Ovary (tissue), 9 donors: ENCODE results near the gene CCK. TPM values are rescaled to one million over a fixed set of nuclear protein-coding genes. Genes with fewer than 3 reads are reported as not detected.

Experiments
- DNase-seq, 5 donors: peaks; one replicate each; pipeline ENCODE4 v3.0.0-alpha.2; 2019 to 2020
- H3K27ac ChIP-seq, 2 donors: fragments of 200-600 bp; one replicate each; pipeline versions ENCODE4 v1.5.1 to v1.8.0; 2019 to 2022
- H3K27me3 ChIP-seq: fragments of 200-600 bp; one replicate; pipeline ENCODE4 v1.8.0; 2022
- H3K36me3 ChIP-seq: fragments of 200-600 bp; sonication (generic); one replicate; pipeline ENCODE4 v1.5.1; 2019
- H3K4me1 ChIP-seq: one replicate; pipeline ENCODE4 v1.8.1; 2013; ENCODE audit warnings: mild to moderate bottlenecking, moderate library complexity; ENCODE audit not compliant: insufficient read depth
- H3K4me3 ChIP-seq: fragments of 200-600 bp; sonication (generic); one replicate; pipeline ENCODE4 v1.5.1; 2017
- H3K9me3 ChIP-seq, 2 donors: fragments of 200-600 bp in 1 of 2; sonication (generic) in 1 of 2; one replicate each; pipeline versions ENCODE4 v1.5.1 to v1.8.1; 2013 to 2019; ENCODE audit warnings: mild to moderate bottlenecking in 1 of 2, moderate library complexity in 1 of 2
- EP300 ChIP-seq: sonication (generic); formaldehyde crosslinking; IDR thresholded peaks from one replicate; pipeline ENCODE4 v1.6.1; 2017; ENCODE audit warnings: antibody characterized with exemption
- POLR2A ChIP-seq: fragments of 450-650 bp; IDR thresholded peaks from one replicate; pipeline ENCODE4 v1.6.1; 2017; ENCODE audit warnings: antibody characterized with exemption, mild to moderate bottlenecking, moderate library complexity
- WGBS, 3 donors: extraction: QIAGEN DNeasy Blood & Tissue Kit in 1 of 3; methylation state at CpG; one replicate each; pipeline versions ENCODE4 v1.1.5 to v1.1.7; 2013 to 2017; 5-methylcytosine and 5-hydroxymethylcytosine counted together
- intact Hi-C, 4 donors: fragments of 100-400 bp; cut with DNase I; formaldehyde crosslinking; loops; one replicate each; pipeline versions ENCODE4 v1.11.0 to v1.15.1; 2022 to 2023
- polyA plus RNA-seq, 2 donors: library from polyadenylated mRNA; stranded (reverse); fragments of 200-250 nt in 1 of 2; fragments of 350-450 nt in 1 of 2; fragmentation: Illumina TruSeq in 1 of 2; extraction: RNeasy Lipid Tissue Mini Kit (QIAGEN cat#74804) in 1 of 2; gene quantifications; one replicate each; pipeline ENCODE4 v1.2.3, GENCODE V29; 2013 to 2014
- total RNA-seq, 7 donors: library from RNA; depleted of rRNA in 2 of 7; stranded (reverse); fragments of >200 nt in 2 of 7; fragmentation: NEBNext Ultra II Directional in 3 of 7; extraction: Animal tissue kit (Norgen Biotek cat#: 25700) in 3 of 7; gene quantifications; one replicate each; pipeline versions ENCODE4 v1.1.0 to v1.2.4, GENCODE V29; 2016 to 2023
- TF ChIP-seq, protein P1 (sequence below), 3 donors: fragments of 450-650 bp in 2 of 3; fragments of 200-600 bp in 1 of 3; IDR thresholded peaks; one replicate each; pipeline versions ENCODE4 v1.5.1 to v1.8.0; 2016 to 2022; ENCODE audit warnings: antibody characterized with exemption in 3 of 3, mild to moderate bottlenecking in 1 of 3
- donor health status: DM: no; HTN: no; CAD: no; lungs with moderate emphysema.
- donor health status: DM: no; HTN: no; CAD: no.
- donor health status: Bipolar disorder and iron deficiency.
- donor health status: DM: yes; HTN: yes; CAD: no.
- donor health status: DM: no; HTN: no; CAD: no.
- donor health status: DM: yes; HTN: yes; CAD: no.

The CCK gene
- total and polyA plus RNA-seq, 9 donors, result not detected

DNA sequence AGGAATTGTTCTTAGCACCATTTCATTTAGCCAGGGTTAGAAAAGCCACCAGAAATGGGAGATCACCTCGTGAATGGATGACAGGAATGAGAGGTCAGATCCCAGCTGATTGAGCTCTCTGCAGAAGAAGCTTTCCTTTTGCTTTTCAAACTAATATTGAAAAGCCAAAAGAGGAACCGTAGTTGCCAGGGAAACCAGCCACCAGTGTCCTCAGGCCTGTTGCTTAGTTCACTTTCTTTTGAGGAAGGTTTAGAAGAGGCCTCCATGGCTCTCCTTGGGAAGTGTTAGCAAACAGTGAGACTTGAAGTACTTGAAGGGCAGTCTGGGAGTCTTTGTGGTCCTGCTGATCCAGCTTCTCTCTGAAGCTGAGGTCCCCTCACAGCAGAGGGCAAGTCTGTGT is 7.4 kb upstream of the CCK start:
- Histone ChIP-seq H3K4me1 (no peaks in the 10 kb centered on the region), H3K27ac (no peak overlapping the region), H3K4me3 (no peak overlapping the region), H3K27me3 (no peaks in the 10 kb centered on the region), H3K9me3 (peaks cover 0 to 5% of the 10 kb centered on the region in 2 donors), H3K36me3 (no peaks in the 10 kb centered on the region)
- no peak for DNase-seq
- TF ChIP-seq EP300 (no peak), POLR2A (no peak)
- TF ChIP-seq, protein P1, sequence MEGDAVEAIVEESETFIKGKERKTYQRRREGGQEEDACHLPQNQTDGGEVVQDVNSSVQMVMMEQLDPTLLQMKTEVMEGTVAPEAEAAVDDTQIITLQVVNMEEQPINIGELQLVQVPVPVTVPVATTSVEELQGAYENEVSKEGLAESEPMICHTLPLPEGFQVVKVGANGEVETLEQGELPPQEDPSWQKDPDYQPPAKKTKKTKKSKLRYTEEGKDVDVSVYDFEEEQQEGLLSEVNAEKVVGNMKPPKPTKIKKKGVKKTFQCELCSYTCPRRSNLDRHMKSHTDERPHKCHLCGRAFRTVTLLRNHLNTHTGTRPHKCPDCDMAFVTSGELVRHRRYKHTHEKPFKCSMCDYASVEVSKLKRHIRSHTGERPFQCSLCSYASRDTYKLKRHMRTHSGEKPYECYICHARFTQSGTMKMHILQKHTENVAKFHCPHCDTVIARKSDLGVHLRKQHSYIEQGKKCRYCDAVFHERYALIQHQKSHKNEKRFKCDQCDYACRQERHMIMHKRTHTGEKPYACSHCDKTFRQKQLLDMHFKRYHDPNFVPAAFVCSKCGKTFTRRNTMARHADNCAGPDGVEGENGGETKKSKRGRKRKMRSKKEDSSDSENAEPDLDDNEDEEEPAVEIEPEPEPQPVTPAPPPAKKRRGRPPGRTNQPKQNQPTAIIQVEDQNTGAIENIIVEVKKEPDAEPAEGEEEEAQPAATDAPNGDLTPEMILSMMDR (IDR thresholded peaks at IDR 0.05), result no peak
- intact Hi-C loops, result no loop called here
- 46 to 56% (median 54%) methylated on average over 2 of the region's 2 CpGs for WGBS, 3 donors

DNA sequence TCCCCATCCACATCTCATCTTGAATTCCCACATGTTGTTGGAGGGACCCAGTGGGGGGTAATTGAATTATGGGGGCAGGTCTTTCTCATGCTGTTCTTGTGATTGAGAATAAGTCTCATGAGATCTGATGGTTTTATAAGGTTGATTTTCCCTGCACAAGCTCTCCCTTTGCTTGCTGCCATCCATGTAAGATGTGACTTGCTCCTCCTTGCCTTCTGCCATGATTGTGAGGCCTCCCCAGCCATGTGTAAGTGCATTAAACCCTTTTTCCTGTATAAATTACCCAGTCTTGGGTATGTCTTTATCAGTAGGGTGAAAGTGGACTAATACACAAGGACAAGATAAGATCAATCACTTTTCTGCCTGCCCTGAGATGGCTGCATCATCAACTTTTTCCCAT is 5.8 kb upstream of the CCK start:
- intact Hi-C loops, result no loop called here

DNA sequence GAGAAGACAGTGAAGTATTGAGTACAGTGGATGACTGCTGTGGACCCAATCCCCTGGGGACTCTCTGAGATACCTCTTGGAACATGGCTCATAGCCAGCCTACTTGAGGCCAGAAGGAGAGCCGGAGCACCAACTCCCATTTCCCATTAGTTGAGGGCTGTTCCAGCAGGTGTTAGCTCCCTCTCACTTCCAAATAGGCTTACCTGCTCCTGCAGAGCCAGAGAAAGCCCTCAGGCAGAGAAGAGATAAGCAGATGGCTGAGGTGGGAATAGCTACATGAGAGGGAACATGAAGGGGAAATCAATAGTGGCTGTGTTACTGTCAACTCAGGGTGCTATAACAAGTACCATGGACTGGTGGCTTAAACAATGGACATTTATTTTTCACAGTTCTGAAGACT is 4.6 kb upstream of the CCK start:
- H3K27me3 ChIP-seq, result no peaks in the 10 kb centered on the region
- H3K27ac ChIP-seq, result no peak overlapping the region
- peaks cover 0 to 10% of the 10 kb centered on the region in 2 donors for H3K9me3 ChIP-seq
- no peaks in the 10 kb centered on the region for H3K36me3 ChIP-seq
- H3K4me3 ChIP-seq, result no peak overlapping the region
- 79 to 81% (median 79%) methylated on average over 1 of the region's 1 CpG for WGBS, 3 donors
- intact Hi-C loops, result no loop called here
- no peaks in the 10 kb centered on the region for H3K4me1 ChIP-seq
- no peak for TF ChIP-seq EP300
- no peak for TF ChIP-seq POLR2A
- TF ChIP-seq, protein P1 (IDR thresholded peaks at IDR 0.05), result no peak
- DNase-seq, result no peak

More for the DNA sequence above, 5.8 kb upstream of the CCK start:
- Histone ChIP-seq H3K9me3 (peaks cover 0 to 10% of the 10 kb centered on the region in 2 donors), H3K36me3 (no peaks in the 10 kb centered on the region), H3K4me3 (no peak overlapping the region), H3K27me3 (no peaks in the 10 kb centered on the region), H3K4me1 (no peaks in the 10 kb centered on the region), H3K27ac (no peak overlapping the region)
- TF ChIP-seq, protein P1 (IDR thresholded peaks at IDR 0.05), result no peak
- TF ChIP-seq EP300, result no peak
- no peak for TF ChIP-seq POLR2A
- DNase-seq, result no peak

DNA sequence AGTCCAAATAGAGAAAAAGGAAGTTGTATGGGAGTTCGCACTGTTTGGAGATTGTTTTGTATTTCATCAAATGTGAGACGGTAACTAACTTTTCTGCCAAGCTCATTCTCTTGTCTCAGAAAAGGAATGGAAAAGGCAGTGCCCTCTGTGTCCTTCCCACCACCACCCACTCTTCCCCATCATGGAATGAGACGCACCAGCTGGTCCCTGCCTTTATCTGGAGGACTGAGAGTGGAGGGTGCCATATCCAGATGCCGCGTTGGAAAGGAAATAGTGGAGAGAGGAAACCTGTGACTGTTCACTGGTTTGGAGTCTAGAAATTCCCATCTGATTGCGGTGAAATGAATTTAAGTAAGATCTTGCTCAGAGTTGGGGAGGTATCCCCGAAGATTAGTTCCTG is 3.7 kb upstream of the CCK start:
- no peak overlapping the region for H3K4me3 ChIP-seq
- intact Hi-C loops, result no loop called here
- TF ChIP-seq POLR2A (no peak), EP300 (no peak)
- TF ChIP-seq, protein P1 (IDR thresholded peaks at IDR 0.05), result no peak
- H3K27me3 ChIP-seq, result no peaks in the 10 kb centered on the region
- H3K36me3 ChIP-seq, result no peaks in the 10 kb centered on the region
- 73 to 77% (median 74%) methylated on average over 7 of the region's 7 CpGs for WGBS, 3 donors
- H3K27ac ChIP-seq, result no peak overlapping the region
- no peak for DNase-seq
- H3K9me3 ChIP-seq, result peaks cover 0 to 10% of the 10 kb centered on the region in 2 donors
- peaks cover 2% of the 10 kb centered on the region for H3K4me1 ChIP-seq

DNA sequence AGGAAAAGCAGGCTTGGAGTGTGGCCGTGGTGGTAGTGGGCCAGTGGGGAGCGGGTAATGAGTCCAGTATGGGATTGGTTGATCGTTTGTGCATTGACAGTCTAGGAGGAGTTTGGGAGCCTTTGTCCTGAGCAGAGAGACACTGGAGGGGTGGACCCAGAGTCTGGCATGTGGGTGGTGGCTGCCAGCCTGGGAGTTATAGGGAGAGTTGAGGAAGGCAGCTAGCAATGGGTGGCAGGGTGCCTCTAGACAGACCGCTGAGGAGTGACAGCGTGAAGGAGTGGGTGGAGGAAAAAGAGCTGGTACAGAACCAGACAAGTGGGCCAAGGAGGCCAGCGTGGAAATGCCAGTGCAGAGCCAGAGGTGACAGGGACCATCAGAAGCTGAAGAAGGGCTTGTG is 1.9 kb upstream of the CCK start:
- intact Hi-C loops, result no loop called here
- H3K27me3 ChIP-seq, result no peaks in the 10 kb centered on the region
- WGBS, 3 donors, result 83 to 89% (median 86%) methylated on average over 6 of the region's 6 CpGs

More for the DNA sequence above, 1.9 kb upstream of the CCK start:
- peaks cover 2% of the 10 kb centered on the region for H3K4me1 ChIP-seq
- peaks cover 0 to 10% of the 10 kb centered on the region in 2 donors for H3K9me3 ChIP-seq
- DNase-seq, result no peak
- H3K36me3 ChIP-seq, result no peaks in the 10 kb centered on the region
- H3K27ac ChIP-seq, result no peak overlapping the region
- H3K4me3 ChIP-seq, result no peak overlapping the region
- TF ChIP-seq, protein P1 (IDR thresholded peaks at IDR 0.05), result no peak
- no peak for TF ChIP-seq POLR2A
- no peak for TF ChIP-seq EP300
